AG20443 (cell line): Measurements from ENCODE around the gene ACKR3.

ENCODE experiments used
- DNase-seq: peaks from one replicate; pipeline ENCODE4 v3.0.0; 2012; ENCODE audit warnings: low spot score, mixed read lengths

ACKR3 gene

DNA sequence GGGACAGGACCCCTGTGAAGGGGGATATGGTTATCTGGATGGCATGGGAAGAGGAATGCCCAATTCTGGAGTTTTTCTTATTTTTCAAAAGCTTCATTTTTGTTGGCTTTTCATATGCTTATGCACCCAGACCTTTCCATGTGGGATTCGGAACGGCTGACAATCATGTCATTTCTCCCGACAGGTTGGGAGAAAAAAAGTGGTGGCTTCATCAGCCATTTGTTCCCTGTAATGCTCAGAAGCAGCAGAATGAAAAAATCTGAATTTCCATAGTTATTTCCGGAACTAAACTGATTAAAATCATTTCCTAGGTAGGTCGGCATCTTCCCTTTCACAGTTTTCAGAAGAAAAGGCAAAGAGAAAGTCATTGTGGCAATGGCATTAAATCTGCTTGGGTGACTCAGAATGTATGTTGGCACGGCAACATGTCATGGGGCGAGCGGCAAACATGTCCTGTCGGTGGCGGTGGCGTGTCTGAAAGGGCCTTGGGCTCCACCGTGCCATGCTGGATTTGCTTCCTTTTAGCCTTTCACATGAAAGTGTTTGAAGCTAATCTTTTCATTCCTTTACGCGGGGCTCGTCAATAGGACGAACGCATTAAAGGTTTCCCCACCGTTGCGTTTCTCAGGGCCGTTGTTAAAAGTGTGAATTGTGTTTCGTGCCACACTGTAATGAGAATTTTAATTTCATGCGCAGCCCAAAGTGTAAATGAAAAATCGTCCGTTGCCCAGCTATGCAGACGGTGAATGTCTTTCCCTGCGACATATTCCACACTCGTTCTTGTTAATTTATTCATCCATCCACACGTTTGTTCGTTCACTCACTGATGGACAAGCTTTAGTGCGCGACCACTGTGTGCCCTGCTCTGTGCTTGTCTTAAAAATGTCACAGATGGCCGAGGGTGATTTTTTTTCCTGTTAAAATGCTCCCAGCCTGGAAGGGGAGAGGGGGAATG is 18.5 kb downstream of the ACKR3 start:
- DNase-seq, result no peak

DNA sequence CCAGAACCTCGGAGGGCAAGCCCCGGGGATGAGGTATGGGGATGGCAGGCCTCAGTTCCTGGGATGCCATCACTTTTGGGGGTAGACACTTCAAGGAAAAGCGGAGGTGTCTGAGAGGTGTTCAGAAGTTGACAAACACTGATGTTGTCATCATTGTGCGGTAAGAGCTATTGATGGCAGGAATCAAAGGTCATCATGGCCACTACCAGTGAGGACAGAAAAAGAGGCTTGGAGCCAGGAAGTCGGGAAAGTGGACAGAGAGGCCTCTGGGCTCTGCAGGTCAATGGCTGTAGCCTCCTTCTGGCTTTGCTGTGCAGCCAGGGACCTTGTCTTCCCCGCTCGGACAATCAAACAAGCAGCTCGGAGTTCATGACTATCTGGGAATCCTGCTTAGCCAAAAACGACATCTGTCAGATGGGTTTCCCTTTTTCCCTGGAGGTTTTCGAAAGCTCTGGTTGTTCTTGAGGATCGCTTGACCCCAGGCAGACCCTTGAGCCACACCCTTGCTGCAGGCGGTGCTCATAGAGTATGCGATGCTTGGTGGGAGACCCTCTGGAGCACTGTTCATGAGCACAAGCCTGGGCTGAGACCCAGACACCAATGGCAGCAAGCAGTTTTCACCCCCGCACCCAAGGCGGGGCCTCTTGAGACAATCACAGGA is 19.4 kb downstream of the ACKR3 start:
- DNase-seq, result no peak

DNA sequence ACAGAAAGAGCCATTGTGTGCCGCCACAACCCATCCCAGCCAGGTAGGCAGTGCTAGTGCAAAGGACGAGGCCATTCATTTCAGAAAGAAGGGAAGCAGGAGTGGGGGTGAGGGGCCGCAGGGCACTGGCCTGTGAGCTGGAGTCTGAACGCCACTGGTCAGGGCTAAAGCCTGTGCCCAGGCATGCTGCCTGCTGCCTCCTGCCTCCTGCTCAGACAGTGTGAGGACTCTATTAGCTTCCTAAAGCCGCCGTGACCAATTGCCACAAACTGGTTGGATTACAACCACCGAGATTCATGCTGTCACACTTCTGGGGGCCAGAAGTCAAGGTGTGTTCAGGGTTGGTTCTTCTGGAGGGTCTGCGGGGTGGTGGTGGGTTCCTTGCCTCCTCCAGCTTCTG is 21.2 kb downstream of the ACKR3 start:
- no peak for DNase-seq

DNA sequence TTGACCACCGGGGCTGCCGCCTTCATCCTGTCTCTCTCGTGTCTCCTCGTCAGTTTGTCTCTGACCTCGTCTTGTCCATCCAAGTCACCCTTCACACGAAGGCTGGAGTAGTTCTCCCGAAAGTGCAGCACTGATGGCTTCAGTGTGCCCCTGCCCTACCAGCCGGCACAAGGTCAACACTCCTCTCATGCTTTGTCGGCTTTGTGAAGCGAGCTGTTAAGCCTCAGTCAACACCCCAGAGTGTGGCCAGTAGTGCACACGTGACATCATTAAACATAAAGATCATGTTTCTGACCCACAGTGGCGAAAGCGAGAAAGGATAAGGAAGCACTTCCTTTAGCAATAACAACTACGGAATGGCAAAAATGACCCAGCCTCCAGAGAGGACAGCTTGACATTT is 23.2 kb downstream of the ACKR3 start:
- DNase-seq, result no peak

DNA sequence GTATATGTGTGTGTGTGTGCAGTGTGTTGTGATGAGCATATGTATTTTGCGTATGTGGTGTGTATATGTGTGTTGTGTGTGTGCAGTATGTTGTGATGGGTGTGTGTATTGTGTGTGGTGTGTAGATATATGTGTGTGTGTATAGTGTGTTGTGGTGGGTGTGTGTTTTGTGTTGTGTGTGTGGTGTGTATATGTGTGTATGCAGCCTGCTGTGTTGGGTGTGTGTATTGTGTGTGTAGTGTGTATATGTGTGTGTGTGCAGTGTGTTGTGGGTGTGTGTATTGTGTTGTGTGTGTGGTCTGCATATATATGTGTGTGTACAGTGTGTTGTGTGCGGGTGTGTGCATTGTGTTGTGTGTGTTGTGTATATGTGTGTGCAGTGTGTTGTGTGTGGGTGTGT is 23.9 kb downstream of the ACKR3 start:
- no peak for DNase-seq

DNA sequence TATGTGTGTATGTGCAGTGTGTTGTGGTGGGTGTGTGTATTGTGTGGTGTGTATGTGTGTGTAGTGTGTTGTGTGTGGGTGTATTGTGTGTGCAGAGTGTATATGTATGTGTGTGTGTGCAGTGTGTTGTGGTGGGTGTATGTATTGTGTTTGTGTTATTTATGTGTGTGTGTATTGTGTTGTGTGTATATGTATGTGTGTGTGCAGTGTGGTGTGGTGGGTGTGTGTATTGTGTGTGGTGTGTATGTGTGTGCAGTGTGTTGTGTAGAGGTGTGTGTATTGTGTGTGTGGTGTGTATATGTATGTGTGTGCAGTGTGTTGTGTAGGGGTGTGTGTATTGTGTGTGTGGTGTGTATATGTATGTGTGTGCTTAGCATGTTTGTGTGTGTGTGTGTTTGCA is 24.3 kb downstream of the ACKR3 start:
- no peak for DNase-seq

DNA sequence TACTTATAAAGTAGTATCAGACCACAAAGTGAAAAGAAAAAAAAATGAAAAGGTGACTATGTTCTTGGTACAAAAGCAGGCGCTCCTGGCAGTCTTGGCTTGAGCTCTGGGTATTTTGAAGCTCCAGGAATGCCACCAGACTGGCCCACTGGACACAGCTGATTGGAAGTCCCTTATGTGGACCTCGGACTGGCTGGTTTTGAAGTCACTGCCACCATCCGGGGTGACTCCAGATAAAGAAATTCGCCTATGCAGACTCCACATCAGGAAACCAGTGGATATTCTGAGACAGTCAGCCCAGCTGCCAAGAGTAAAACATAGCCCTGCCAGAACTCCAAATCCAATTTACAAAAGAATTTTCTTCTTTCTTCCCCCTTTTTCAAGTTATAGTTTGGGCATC is 28.0 kb downstream of the ACKR3 start:
- no peak for DNase-seq

DNA sequence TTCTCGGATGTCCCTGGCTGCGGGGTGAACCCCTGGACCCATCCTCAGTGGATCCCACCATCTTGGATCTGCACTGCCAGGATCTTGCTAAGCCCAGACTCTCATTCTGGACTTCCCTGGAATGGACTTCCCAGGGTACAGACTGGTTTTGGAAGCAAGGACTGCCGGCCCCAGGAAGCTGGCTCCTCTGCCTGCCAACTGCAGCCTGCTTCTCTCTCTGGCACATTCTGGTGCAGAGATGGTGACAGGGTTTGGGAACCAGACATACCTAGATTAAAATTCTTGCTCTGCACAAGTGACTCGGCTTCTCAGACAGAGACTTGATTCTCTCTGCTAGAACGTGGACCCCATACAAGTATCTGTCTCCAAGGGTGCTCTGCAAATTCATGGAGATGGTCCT is 29.4 kb downstream of the ACKR3 start:
- DNase-seq, result no peak

DNA sequence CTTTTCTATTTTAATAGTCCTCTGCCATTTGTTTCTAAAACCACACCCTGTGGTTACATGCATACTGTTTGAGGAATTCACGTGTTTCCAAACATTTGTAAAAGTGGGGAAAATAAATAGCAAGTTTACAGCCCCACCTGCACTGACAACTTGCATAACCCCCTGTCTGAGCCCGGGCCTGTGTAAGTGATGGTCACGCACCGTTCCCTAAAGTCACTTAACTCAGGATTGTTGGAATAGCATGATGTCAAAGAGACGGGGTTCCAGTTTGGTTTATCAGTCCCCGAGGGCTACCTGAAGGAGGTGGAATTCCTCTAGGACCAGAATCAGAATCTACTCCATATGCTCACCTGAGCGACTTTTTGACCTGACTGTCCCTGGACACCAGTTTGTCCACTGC is 30.5 kb downstream of the ACKR3 start:
- DNase-seq, result no peak

DNA sequence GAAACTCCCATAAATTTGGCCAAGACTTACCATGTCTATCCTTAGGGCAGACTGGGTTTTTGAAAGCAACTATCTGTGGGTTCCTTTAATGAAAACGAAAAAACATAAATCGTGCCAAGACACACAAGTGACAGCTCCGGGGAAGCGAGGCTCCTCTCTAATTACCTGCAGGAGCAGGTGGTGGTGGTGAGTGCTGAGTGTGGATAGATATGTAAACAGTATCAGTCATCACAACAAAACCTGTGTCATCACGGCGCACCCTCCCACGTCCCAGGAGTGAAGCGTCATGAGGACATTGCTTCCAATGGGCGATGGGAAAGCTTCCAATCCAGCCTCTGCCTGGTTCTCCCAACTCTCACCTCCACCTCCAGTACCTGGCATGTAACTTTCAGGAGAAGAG is 31.3 kb downstream of the ACKR3 start:
- DNase-seq, result no peak

DNA sequence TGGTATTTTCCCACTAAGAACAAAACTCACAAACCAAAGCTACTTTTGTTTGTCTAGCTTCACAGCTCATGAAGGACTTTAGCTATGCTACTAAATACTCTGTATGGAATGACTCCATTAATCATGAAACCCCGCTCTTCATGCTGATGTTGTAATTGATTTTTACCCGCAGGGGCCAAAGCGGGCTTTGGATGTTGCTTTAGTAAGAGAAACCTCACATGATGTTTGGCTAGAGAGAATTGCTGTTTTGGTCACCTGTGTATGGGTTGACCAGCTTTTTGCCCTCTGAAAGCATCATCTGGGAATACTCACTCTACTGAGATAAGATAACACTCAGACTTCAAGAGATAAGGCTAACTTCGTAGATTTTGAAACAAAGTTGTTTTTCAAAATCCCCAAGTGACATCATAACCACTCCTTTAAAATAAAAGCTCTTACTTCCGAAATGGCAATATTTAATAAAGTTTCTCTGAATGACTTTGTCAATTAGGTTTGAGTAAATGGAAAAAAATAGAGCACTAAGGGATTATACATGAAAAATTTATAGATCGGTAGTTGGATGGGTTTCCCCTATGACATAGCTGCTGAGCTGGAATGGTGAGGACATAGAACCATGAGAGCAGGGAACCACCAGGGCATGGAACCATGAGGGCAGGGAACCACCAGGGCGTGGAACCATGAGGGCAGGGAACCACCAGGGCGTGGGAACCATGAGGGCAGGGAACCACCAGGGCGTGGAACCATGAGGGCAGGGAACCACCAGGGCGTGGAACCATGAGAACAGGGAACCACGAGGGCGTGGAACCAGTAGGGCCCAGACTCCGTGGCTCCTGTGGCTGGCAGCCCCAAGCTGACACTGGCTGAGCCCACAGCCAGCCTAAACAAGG is 31.9 kb downstream of the ACKR3 start:
- no peak for DNase-seq

DNA sequence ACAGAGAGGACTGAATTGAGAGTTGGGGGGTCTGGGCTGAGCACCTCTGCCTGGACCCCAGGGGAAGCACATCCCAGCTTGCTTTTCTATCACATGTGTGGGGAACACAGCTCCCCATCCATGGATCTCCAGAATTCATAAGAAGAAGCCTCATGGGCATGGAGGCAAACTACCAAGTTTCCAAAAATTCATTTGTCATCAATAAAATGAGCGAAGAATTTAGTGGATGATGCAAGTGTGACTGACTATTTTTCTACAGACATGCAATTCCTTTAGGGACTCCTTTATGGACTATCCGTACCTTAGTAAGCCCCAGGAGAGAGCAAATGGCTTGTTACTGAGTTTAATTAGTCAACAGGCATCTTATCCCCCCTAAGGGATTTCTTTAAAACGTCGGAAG is 33.1 kb downstream of the ACKR3 start:
- DNase-seq, result no peak

DNA sequence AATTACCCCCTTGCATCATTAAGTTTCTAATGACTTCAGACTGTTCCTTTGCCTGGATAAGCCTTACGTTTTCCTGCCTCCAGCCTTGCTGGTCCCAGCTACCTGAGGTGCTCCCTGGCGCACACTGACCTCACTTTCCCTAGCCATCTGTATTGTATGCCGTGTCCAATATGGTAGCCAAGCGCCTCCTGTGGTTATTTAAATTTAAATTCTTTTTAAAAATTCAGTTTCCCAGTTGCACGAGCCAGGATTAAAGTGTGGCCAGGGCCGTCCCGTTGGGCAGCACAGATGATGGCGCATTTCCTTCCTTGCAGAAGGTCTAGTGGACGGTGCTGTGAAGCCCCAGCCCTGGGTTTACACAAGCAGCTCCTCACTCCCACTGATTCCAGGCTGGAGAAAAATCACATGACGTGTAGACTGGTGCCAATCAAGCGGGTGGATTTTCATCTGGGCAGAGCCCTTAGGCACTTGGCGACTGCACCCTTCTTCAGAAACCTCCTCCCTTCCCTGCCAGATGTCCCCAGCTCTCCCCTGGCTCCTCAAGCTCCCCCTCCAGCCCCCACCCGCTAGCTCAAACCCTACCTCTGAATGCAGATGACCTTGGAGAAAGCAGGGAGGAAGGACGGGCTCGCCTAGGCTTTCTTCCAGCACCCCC is 33.9 kb downstream of the ACKR3 start:
- no peak for DNase-seq

DNA sequence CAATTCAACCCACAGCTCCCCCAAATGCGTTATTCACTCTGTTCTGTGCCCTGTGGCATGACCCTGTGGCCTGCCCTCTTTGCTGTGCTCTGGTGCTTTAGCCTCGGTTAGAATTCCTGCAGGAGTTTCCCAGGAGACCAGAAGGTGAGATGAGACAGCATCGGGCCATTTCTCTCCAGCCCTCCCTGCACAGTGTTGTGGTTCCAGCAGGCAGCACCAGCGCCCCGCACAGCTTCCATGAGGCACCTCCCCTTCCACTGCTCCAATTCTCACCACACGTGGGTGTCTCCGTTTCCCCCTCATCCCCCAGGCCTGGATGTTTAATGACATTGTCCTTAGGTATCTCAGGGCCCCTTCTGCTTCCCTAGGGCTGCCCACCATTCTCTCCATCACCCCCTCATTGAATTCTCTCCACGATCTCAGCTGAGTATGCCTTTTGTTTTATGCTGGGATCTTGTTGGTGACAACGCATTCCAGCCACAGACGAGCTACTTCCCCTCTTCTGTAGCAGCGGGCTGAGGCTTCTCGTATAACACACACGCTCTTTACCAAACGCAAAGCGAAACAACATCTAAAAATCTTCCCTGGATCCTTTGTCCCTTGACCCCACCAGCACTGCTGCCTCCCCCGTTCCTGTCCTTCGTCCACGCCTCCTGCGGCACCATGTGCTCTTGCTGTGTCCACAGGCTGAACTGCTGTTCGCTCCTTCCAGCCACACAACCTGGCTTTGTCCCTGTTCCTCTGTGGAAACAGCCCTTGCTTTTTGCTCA is 35.1 kb downstream of the ACKR3 start:
- no peak for DNase-seq

DNA sequence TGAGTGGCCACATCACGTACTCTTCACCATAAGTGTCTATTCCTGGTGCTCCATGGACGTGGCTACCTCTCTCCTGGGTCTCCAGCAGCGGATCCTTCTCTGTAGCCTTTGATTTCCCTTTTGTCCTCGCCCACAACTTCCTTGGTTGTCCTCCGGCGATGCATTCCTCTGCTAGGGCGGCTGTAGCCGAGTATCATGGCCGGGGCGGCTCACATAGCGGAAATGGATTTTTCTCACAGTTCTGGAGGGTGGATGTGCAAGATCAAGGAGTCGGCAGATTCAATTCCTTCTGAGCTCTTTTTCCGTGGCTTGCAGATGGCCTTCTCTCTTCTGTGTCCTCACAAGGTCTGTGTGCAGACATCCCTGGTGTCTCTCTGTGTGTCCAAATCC is 35.7 kb downstream of the ACKR3 start:
- DNase-seq, result no peak

DNA sequence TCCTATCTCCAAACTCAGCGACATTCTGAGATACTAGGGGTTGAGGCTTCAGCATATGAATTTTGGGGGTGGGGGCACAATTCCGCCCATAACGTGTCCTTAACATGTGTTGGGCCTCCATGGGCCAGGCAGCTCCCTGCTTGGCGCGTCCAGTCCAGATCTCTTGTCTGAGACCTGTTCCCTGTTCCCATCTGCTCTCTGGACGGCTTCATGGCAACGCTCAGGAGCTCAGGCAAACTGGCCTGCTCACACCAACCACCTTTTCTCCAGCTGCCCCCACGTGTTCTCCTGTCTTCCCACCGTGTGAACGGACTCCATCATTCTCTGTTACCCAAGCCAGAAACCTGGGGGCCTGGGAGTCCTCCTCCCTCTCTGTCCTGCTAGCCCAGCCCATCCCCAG is 36.4 kb downstream of the ACKR3 start:
- no peak for DNase-seq

DNA sequence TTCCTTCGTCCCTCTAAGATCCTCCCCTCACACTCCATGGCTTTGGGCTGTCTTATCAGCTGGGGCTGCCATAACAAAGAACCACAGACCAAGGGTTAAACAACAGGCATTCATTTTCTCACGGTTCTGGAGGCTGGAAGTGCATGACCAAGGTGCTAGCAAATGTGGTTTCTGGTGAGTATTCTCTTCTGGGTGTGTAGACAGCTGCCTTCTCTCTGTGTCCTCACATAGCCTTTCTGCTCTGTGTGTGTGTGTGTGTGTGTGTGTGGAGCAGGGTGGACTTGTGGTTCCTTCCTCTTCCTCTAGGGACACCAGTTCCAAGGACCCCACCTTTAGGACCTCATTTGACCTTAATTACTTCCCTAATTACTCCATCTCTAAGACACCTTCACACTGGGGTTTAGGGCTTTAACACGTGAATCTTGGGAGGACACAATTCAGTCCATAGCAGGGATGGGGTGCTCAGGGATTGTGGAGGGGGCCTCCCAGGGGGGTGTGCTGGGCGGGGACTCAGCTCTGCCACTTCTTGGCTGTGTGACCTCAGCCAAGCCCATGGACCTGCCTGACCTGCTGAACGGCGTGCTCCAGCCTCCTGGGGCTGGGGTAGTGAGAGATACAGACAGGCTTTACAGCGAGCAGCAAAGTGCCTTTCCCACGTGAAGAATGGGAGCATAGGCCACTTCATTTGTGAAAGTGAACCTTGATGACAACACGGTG is 38.0 kb downstream of the ACKR3 start:
- peak; percentile 57 for DNase-seq

DNA sequence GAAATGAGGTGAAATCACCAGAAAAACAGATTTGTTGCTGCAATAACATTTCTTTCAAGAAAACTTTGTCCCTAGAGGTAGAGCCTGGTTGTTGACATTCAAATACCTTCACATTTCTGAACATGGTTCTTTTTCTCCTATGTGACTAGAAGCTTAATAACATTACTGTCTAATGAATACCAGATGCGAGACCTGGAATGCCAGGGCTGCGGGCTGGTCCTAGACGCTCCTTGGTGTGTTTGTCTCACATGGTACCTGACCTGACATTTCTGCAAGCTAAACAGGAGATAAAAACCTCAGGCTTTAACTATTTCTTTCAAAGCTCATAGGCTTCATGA is 38.5 kb downstream of the ACKR3 start:
- peak; percentile 64 for DNase-seq

DNA sequence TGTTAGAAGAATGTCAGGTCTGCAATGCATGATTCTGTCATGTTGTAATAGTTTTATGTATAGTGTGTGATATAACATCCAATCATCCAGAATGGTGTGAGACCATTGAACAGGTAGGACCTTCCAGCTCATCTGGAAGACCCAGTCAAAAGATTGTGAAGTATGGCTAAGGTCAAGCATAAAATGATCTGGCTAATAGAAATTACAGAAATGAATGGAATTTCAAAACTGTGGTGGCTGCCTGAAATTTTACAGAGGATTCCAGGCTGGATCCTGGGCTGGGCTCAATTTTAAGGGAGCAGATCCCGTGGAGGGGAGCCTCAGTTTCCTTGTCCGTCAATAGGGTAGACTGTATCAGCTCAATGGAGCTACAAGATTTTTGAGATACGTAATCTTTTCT is 39.1 kb downstream of the ACKR3 start:
- peak; percentile 55 for DNase-seq

DNA sequence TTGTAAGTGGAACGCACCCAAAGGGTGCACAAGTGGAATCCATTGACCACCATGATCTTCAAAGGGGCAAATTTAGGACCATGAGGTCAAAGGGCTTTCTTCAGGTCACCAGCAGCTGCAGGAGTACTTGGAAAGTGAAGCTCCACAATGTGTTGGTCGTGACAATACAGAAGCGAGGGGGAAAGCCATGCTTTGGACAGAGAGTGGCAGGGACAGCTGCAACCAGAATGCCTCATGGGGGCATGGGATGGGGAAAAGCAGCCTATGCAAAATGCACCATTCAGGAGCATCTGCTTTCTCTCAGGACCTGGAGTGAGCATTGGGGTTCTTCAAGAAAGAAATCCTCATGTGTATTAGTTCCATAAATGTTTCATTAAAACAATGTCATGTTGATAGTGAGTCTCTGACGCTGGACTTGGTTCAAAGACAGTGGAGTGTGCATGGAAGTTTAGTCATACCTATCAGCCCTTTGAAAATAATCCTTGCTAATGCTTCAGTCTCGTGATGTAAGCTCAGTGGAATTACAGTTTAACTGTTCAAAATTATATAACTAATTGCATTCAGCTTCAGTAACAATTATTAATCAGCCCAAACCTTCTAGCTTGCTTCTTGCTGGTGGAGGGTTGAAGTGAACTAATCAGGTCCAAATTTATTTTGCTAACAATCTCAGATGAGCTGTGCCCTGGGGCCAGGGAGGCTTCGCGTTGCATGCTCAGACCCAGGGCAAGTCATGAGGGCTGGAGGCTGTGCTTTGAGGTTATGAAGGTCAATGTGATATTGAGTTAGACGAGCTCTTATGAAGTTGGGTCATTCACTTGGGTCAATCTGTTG is 41.6 kb downstream of the ACKR3 start:
- peak; percentile 66 for DNase-seq
